ENCODE measurements around the gene DNAJC15. TPM values are rescaled to one million over a fixed set of nuclear protein-coding genes. Genes with fewer than 3 reads are reported as not detected.

Gene DNAJC15
- total RNA-seq, 1 experiment from 2014 or later: 36.8 TPM

DNA sequence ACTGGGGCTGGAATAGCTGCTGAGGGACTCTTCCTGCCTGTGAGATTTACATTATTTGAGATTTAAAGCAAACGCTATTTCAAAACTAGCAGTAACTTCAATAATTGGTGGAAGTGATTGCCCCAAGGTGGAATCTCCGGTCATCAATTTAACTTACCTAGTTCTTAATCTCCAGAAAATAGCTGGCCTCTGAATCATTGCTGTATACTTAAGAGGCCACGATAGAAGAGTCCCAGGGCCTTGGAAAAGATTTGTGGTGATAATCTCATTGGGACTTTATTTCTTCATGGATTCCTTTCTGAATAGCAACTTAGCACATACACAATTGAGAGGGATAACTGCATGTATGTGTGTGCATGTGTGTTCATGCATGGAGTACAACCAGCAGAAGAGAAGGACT, 120.2 kb downstream of the DNAJC15 start:
- H3K9me3 ChIP-seq: no peaks in the 10 kb centered on the region
- DNase-seq: no peak
- H3K27me3 ChIP-seq: no peaks in the 10 kb centered on the region
- H3K4me3 ChIP-seq: no peak overlapping the region
- no peaks in the 10 kb centered on the region for H3K36me3 ChIP-seq

DNA sequence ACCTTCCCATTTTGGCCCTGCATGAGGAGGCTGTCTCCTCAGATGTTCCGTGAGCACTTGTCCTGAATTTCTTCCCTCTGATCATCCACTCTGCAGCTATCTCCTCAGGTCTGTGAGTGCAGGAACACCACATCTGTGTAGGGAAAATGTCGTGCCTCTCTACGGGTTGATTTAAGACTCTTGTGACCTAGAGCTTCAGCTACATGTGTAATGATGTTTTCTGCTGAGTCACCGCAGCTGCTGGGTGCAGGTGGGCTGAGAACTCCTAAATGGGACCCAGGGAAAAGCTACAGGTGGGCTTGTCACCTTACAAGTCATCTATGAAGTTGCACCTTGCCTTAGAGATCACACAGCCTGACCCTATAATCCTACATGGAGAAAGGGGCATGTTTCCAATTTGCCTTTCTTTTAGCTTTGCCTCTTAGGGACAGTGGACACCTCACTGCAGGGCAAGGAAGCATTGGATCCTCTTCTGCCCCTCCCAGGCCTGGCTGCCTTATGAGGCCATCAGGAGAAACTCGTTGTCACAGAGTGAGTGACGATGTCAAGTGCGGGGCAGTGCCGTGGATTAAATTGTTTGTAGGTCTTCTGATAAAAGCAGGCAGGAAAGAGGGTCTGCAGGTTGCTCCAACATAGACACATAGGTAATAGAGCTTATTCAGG, 122.3 kb downstream of the DNAJC15 start:
- Histone ChIP-seq H3K9me3 (no peaks in the 10 kb centered on the region), H3K36me3 (no peaks in the 10 kb centered on the region), H3K4me3 (no peak overlapping the region), H3K27me3 (no peaks in the 10 kb centered on the region)
- DNase-seq: no peak

GRCh38 chr13:43146400-43146799, 123.0 kb downstream of the DNAJC15 start:
- Histone ChIP-seq H3K36me3 (no peaks in the 10 kb centered on the region), H3K4me3 (no peak overlapping the region), H3K9me3 (no peaks in the 10 kb centered on the region), H3K27me3 (no peaks in the 10 kb centered on the region)
- DNase-seq: no peak

- no peaks in the 10 kb centered on the region for H3K27me3 ChIP-seq
- no peaks in the 10 kb centered on the region for H3K9me3 ChIP-seq
- no peaks in the 10 kb centered on the region for H3K36me3 ChIP-seq
- no peak overlapping the region for H3K4me3 ChIP-seq
- no peak for DNase-seq
Observed at GRCh38 chr13:43150369-43151207, 127.2 kb downstream of the DNAJC15 start.

DNA sequence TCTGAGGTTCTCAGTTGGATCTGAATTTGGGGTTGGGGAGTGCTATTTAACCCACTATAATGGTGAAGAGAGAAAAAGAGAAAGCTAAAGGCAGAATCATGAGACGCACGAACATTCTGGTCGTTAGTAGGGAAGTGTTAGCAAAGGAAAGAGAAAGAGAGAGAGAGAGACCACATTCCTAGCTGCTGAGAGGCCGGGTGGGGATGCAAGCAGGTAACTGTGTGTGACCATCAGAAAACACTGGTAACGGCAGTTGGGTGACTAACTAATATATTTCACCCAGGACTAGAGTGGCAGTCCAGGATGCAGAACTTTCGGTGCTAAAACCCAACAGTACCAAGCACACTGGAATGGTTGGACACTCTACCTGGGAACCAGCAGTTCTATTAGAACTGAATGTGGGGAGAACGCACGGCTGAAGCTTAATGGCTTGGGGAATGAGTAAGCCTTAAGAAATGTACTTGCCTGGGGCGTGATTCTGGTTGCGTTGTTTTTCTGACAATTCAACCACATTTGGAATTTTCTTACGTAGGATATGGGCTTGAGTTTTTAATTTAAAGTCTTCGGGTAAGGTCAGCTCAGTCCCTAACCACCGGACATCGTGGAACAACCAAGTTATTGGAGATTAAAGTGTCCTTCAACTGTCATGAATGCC, 130.2 kb downstream of the DNAJC15 start:
- DNase-seq: no peak
- H3K4me3 ChIP-seq: no peak overlapping the region
- no peaks in the 10 kb centered on the region for H3K36me3 ChIP-seq
- H3K27me3 ChIP-seq: no peaks in the 10 kb centered on the region
- H3K9me3 ChIP-seq: no peaks in the 10 kb centered on the region

DNA sequence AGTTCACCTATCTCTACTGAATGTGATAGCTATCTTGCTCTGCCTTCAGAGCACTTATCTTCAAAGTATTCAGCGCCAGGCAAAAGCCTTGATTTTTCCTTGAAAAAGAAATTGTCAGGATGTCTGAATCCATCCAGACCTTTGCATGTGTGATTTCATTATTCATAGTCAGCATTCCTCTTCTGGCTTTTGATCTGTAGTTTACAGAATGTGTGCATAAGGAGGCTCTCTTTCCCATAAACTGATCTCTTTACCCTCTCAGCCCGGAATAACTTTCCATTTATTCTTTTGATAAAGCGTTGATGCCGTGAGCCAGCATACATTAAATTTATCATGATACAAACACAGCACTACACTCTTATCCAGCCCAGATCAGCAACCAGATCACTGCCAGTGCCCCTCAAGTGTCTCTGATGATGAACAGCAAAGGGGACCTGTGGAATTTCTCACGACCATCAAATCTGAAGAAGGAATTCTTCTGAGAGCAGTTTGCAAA, 130.8 kb downstream of the DNAJC15 start:
- no peaks in the 10 kb centered on the region for H3K9me3 ChIP-seq
- no peak overlapping the region for H3K4me3 ChIP-seq
- H3K27me3 ChIP-seq: no peaks in the 10 kb centered on the region
- DNase-seq: no peak
- no peaks in the 10 kb centered on the region for H3K36me3 ChIP-seq

- H3K27me3 ChIP-seq: no peaks in the 10 kb centered on the region
- DNase-seq: no peak
- no peak overlapping the region for H3K4me3 ChIP-seq
- no peaks in the 10 kb centered on the region for H3K36me3 ChIP-seq
- H3K9me3 ChIP-seq: no peaks in the 10 kb centered on the region
Observed at GRCh38 chr13:43154839-43155238, 131.5 kb downstream of the DNAJC15 start.

DNA sequence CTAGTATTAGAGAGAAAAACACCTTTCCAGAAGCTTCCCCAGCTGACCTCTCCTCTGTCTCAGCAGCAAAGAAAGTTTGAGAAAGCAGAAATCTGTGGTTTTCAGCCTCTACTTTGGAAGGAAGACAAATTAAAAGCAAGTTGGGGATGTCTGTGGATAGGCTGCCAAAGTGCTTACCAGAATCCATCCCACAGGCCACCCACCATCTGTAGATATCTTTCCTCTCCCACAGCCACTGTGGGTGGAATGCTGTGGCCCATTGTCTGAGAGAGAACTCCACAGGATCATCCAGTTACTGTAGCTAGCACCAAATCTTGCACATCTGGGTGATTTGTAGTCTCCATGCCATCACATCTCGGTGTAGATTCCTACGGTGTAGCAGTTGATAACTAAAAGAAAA, 133.5 kb downstream of the DNAJC15 start:
- Histone ChIP-seq H3K9me3 (no peaks in the 10 kb centered on the region), H3K27me3 (no peaks in the 10 kb centered on the region), H3K4me3 (no peak overlapping the region), H3K36me3 (no peaks in the 10 kb centered on the region)
- DNase-seq: no peak

DNA sequence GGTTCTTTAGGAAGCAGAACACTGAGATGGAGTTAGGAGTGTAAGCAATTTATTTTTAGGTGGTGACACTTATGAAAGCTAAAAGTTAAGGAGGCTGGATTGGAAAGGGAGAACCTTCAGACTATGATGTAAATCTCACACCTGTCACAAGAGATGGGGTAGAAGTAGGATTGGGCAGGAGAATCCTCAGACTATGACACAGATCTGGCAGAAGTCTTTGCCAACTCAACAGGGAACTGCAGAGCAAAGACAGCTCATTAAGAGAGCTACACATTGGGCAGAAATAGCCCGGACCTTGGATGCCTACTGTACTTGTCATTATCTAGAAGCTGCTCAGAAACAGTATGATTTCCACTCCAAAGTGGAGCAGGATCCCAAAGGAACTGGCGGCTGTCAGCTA, 134.4 kb downstream of the DNAJC15 start:
- H3K4me3 ChIP-seq: no peak overlapping the region
- no peak for DNase-seq

GRCh38 chr13:43158516-43158915, 135.1 kb downstream of the DNAJC15 start:
- no peaks in the 10 kb centered on the region for H3K27me3 ChIP-seq
- no peaks in the 10 kb centered on the region for H3K36me3 ChIP-seq
- DNase-seq: no peak
- no peaks in the 10 kb centered on the region for H3K9me3 ChIP-seq
- no peak overlapping the region for H3K4me3 ChIP-seq

More for the DNA sequence above, 134.4 kb downstream of the DNAJC15 start:
- no peaks in the 10 kb centered on the region for H3K9me3 ChIP-seq
- H3K27me3 ChIP-seq: no peaks in the 10 kb centered on the region
- H3K36me3 ChIP-seq: no peaks in the 10 kb centered on the region

DNA sequence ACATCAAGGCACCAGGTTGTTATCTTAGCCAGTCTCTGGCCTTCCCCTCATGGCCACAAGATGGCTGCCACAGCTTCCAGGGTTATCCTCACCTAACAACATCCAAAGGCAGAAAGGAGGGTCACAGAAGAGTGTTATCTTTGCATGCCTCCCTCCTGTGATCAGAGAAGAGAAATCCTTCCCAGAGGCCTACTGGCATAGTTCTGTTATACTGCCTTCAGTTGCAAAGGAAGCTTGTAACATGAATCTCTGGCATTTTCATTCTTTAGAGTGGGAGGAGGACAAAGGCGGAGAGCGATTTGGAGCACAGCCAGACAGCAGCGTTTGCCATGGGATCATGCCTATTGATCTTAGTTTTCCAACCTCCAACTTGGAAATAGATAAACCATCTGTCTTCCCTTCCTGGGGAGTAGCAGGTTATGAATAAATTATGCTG, 135.7 kb downstream of the DNAJC15 start:
- no peak for DNase-seq
- Histone ChIP-seq H3K36me3 (no peaks in the 10 kb centered on the region), H3K9me3 (no peaks in the 10 kb centered on the region), H3K4me3 (no peak overlapping the region), H3K27me3 (no peaks in the 10 kb centered on the region)

Other genes starting within 250 kb of the DNAJC15 start
- gene FAM216B, start 242.0 kb upstream of the DNAJC15 start, total RNA-seq (2014; rRNA removed; shearing (Covaris generic); ENCODE audit: low replicate concordance): not detected in 2 replicates
- gene EPSTI1, start 31.3 kb upstream of the DNAJC15 start, total RNA-seq (2014; rRNA removed; shearing (Covaris generic); ENCODE audit: low replicate concordance): 2.9 and 5.7 TPM in 2 replicates